HepG2 (cell line): ENCODE measurements around the gene KCNK15.

Source experiments
- ATF2 ChIP-seq: sonication (generic); formaldehyde crosslinking; IDR thresholded peaks from 2 replicates; pipeline ENCODE4 v1.4.0; 2020; ENCODE audit warnings: missing genetic modification reagents
- CTCF ChIP-seq: sonication (generic); formaldehyde crosslinking; IDR thresholded peaks from 2 replicates; pipeline ENCODE4 v1.5.0; 2020; ENCODE audit warnings: mild to moderate bottlenecking, missing genetic modification reagents, moderate library complexity
- ELF4 ChIP-seq: sonication (generic); formaldehyde crosslinking; IDR thresholded peaks from 2 replicates; pipeline ENCODE4 v1.5.0; 2020; ENCODE audit warnings: missing genetic modification reagents, mild to moderate bottlenecking, moderate library complexity, borderline replicate concordance
- HOMEZ ChIP-seq: IDR thresholded peaks from 2 replicates; pipeline ENCODE4 v1.6.1; 2016; ENCODE audit warnings: low read depth
- UBTF ChIP-seq: sonication (generic); formaldehyde crosslinking; IDR thresholded peaks from 2 replicates; pipeline ENCODE4 v1.4.0; 2020; ENCODE audit warnings: mild to moderate bottlenecking, missing genetic modification reagents
- ZNF749 ChIP-seq: sonication (generic); formaldehyde crosslinking; IDR thresholded peaks from 2 replicates; pipeline ENCODE4 v1.8.0; 2022; ENCODE audit warnings: mild to moderate bottlenecking, missing genetic modification reagents, moderate library complexity, borderline replicate concordance

GRCh38 chr20:44703956-44704488, 41.6 kb upstream of the KCNK15 start:
- TF ChIP-seq ELF4 (CRISPR knock-in tag): no peak
- no peak for TF ChIP-seq UBTF (CRISPR knock-in tag)
- no peak for TF ChIP-seq CTCF (CRISPR knock-in tag)
- no peak for TF ChIP-seq ZNF749 (CRISPR knock-in tag)
- TF ChIP-seq ATF2 (CRISPR knock-in tag): no peak
- no peak for TF ChIP-seq HOMEZ (CRISPR knock-in tag)
